ENCODE results near the gene TM9SF2. TPM values are rescaled to one million over a fixed set of nuclear protein-coding genes. Genes with fewer than 3 reads are reported as not detected.
A peak's percentile ranks its signal among the peaks of the same experiment; 100 is the strongest.
"Not testable (repeated sequence)": the region's sequence is repeated elsewhere in the genome, so short reads cannot be mapped to it uniquely, and the experiment has no call there.

TM9SF2 gene
- total RNA-seq, 1 donor from 2014 or later = 61.8 TPM

- intact Hi-C loops (cut with DNase I); DNase-seq (ENCODE audit: low spot score): not testable (repeated sequence)
These were observed 9.5 kb upstream of the TM9SF2 start for GRCh38 chr13:99491750-99492149.

DNA sequence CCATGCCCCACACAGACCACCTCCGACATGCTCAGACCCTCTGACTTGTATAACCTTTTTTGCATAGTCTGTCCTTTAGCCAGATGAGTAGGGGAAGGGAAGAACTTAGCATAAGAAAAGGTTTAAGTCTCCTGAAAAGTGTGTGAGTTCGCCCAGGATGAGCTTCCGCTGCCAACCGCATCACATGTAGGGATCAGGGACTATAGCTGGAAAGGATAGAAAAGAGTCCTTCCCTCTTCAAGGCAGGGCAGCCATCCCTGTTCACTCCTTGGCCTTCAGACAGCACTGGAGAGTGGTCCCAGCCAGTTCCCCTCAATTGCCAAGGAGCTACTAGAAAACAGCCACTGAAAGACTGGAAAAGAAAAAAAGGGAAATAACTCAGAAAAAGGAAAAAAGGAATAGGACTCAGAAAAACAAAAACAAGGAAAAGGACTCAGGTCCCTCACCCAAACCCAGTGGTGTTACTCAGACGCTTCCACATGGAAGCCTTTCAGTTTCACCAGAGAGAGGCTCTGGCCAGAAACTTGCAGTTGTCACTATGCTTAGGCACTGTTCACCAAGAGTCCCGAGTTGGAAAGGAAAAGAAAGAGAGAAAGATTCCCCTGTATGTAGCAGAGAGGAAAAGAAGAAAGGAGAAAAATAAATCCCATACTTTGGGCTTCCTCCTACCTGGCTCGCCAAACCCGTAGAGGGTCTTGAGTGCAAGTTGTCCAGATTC is 5.6 kb upstream of the TM9SF2 start:
- intact Hi-C loops (cut with DNase I) = loop anchor here (5.0 kb wide), 1 partner anchor 53 kb away; no protein-coding TSS in a partner anchor
- no peak for DNase-seq (ENCODE audit: low spot score)

GRCh38 chr13:99496184-99497142 is 4.8 kb upstream of the TM9SF2 start:
- intact Hi-C loops (cut with DNase I) = loop anchor here (5.0 kb wide), 1 partner anchor 54 kb away; no protein-coding TSS in a partner anchor
- DNase-seq (ENCODE audit: low spot score) = peak; percentile 82

- intact Hi-C loops (cut with DNase I) = loop anchor here (5.0 kb wide), 1 partner anchor 56 kb away; no protein-coding TSS in a partner anchor
- DNase-seq (ENCODE audit: low spot score) = peak; percentile 98
These were observed 2.8 kb upstream of the TM9SF2 start for GRCh38 chr13:99498171-99499161.

GRCh38 chr13:99500839-99501183 is 461 bp upstream of the TM9SF2 start:
- intact Hi-C loops (cut with DNase I) = loop anchor here (5.0 kb wide), 1 partner anchor 106 kb away; the partner anchor contains the start of gene CLYBL

GRCh38 chr13:99501848-99502301 is 603 bp downstream of the TM9SF2 start:
- intact Hi-C loops (cut with DNase I) = loop anchor here (5.0 kb wide), 1 partner anchor 105 kb away; the partner anchor contains the start of gene CLYBL
- DNase-seq (ENCODE audit: low spot score) = peak; percentile 81

More at GRCh38 chr13:99500839-99501183, 461 bp upstream of the TM9SF2 start:
- no peak for DNase-seq (ENCODE audit: low spot score)

GRCh38 chr13:99505814-99506269 is 4.6 kb downstream of the TM9SF2 start:
- intact Hi-C loops (cut with DNase I) = no loop called here

DNA sequence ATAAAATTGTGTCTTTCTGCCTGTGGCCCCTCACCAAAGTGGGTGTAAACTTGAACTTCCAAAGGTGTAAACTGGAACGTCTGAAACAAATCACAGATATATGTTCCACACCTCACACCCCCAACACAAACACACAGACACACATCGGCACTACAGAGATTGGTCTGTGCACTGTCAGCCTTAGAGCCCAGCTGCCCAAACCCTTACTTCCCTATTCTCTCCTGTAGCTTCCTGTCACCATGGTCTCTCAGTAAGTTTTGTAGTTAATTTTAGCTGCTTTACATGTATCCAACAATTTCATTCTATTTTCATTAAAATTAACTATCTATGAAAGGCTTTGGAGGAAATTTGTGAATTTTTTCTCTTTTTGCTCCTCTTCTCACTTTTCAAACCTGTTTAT is 5.4 kb downstream of the TM9SF2 start:
- intact Hi-C loops (cut with DNase I) = no loop called here
- DNase-seq (ENCODE audit: low spot score) = no peak

More at GRCh38 chr13:99505814-99506269, 4.6 kb downstream of the TM9SF2 start:
- no peak for DNase-seq (ENCODE audit: low spot score)

- intact Hi-C loops (cut with DNase I) = no loop called here
- no peak for DNase-seq (ENCODE audit: low spot score)
These were observed 5.8 kb downstream of the TM9SF2 start for GRCh38 chr13:99507054-99507453.

DNA sequence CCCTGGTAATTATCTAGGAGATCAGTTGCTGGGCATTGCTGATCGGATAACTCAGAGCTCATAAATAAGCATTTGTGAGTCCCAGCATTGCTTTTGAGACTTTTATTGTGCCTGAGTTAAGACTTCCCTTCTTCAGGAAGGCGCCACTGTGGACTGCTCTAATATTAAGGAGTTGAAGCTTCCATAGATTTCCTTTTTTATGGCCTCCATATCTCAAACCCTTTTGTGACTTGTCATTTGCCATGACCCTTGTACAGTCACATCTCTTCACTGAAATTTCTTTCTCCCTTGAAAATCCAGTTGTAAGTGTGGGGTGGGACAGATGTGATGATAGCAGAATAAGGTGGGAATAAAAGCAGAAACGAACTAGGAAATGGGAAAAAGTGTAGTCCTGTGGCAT is 6.3 kb downstream of the TM9SF2 start:
- DNase-seq (ENCODE audit: low spot score) = no peak
- intact Hi-C loops (cut with DNase I) = no loop called here

- intact Hi-C loops (cut with DNase I) = no loop called here
- DNase-seq (ENCODE audit: low spot score) = no peak
These were observed 6.7 kb downstream of the TM9SF2 start for GRCh38 chr13:99507986-99508385.

DNA sequence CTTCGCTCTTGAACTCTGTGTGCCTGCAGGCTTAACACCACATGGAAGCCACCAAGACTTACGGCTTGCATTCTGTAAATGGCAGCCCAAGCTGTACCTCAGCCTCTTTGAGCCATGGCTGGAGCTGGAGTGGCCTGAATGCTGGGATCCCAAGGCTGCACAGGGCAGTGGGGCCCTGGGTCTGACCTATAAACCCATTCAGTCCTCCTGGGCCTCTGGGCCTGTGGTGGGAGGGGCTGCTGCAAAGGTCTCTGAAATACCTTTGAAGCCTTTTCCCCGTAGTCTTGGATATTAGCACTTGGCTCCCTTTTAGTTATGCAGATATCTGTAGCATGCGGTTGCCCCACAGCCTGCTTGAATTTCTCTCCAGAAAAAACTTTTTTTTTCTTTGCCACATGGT is 8.2 kb downstream of the TM9SF2 start:
- intact Hi-C loops (cut with DNase I) = no loop called here
- DNase-seq (ENCODE audit: low spot score) = no peak

DNA sequence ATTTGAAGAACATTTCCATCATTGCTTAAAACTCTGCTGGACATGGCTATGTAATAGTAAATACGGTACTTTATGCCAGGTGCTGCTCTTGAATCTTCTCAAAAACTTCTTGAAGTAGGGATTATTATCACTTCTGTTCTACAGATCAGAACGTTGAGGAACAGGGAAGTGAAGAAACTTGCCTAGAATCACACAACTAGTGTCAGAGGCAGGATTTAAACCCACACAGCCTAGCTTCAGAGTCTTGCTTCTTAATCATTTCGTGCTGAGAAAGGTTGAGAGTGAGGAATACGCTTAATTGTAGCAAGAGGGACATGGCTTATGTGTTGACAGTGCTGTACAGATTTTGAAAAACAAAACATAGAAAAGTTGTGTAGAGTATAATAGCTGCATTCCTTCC is 13.5 kb downstream of the TM9SF2 start:
- intact Hi-C loops (cut with DNase I) = no loop called here
- no peak for DNase-seq (ENCODE audit: low spot score)

DNA sequence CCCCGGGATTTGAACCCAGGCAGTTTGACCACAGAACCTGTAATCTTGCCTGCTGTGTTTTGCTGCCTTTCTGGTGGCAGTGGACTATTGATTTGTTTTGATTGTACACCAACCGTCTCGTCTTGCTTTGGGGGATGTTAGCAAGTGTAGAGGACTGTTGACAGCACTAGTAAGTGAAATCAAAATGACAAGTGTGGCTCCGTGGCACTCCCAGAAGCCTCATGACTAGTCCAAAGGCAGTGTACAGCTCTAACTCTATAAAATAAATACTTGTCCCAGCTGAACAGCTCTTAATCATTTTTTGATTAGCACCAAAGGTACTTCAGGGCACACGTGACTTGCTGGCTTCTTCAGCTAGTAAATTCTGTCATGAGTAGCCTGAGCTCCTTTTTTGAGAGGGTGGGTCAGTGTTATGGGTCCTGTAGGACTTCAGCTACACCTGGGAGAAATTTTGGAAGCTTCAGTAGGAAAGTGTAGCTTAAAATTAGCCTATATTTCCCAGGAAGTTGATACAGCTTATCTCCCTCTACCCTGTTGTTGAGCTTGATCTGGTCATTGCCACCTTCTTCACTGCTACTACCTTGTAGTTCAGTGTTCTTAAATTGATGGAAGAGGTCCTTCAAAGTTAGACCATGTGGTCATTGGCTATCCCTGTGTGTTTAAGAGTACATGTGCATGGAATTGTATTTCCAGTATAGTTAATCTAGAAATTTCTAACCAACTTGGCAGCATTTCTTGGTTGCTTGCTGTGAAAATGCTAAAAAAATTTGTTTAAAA is 15.1 kb downstream of the TM9SF2 start:
- intact Hi-C loops (cut with DNase I) = no loop called here
- DNase-seq (ENCODE audit: low spot score) = no peak

DNA sequence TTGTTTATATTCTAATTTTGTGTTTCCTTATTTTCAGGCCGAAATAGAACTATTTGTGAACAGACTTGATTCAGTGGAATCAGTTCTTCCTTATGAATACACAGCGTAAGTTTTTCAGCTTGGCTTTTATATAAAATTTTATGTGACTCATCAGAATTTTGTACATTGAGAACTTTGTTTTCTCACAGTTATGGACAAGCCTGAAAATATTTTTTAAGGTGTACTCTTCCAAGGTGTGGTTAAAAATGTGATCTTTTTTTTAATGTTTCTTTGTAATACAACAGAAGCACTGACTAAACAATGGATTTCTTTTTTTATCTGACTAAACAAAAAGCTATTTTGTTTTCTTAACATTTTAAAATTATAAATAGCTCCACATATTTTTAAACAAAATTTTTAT is 16.3 kb downstream of the TM9SF2 start:
- intact Hi-C loops (cut with DNase I) = no loop called here
- DNase-seq (ENCODE audit: low spot score) = no peak

DNA sequence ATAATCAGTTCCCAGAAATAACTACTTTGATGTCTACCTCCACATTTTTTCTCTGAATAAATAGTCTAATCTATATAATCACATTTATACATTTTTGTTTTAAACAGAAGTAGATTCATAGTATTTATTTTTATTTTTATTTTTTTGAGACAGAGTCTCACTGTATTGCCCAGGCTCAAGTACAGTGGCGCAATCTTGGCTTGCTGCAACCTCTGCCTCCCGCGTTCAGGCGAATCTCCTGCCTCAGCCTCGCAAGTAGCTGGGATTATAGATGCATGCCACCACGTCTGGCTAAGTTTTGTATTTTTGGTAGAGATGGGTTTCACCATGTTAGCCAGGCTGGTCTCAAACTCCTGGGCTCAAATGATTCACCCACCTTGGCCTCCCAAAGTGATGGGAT is 16.7 kb downstream of the TM9SF2 start:
- intact Hi-C loops (cut with DNase I) = no loop called here
- no peak for DNase-seq (ENCODE audit: low spot score)

- DNase-seq (ENCODE audit: low spot score) = no peak
- intact Hi-C loops (cut with DNase I) = no loop called here
These were observed 21.0 kb downstream of the TM9SF2 start for GRCh38 chr13:99522298-99522697.

DNA sequence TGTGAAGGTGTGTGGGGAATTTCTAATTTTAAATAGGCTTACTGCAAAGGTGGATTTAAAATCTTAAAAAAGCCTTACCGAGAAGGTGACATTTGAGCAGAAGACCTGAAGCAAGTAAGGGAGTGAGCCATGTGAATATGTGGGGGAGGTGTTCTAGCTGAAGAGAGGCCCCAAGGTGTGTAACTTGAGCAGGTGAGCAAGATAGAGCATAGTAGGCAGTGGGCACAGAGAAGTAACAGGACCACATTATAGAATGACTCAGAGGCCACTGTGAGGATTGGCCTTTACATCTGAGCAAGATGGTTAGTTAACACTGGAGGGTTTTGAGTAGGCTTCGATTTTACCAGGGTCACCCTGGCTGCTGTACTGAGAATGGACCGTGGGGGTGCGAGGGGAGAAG is 22.6 kb downstream of the TM9SF2 start:
- no peak for DNase-seq (ENCODE audit: low spot score)
- intact Hi-C loops (cut with DNase I) = no loop called here

All from cardiac septum (tissue), 1 donor.